GM08714 (cell line): ENCODE measurements around the gene UBE2B.
"Not testable (repeated sequence)": the region's sequence is repeated elsewhere in the genome, so short reads cannot be mapped to it uniquely, and the experiment has no call there.

Experiments used
- H3K4me3 ChIP-seq: fragments of 200-500 bp; sonication (Bioruptor generic); 2 replicates; pipeline ENCODE4 v1.5.1; 2014; ENCODE audit warnings: mild to moderate bottlenecking, low read length, inconsistent platforms
- ZNF274 ChIP-seq: IDR thresholded peaks from 2 replicates; pipeline ENCODE4 v1.6.1; 2012; ENCODE audit warnings: mild to moderate bottlenecking, low read depth, low read length

The UBE2B gene

DNA sequence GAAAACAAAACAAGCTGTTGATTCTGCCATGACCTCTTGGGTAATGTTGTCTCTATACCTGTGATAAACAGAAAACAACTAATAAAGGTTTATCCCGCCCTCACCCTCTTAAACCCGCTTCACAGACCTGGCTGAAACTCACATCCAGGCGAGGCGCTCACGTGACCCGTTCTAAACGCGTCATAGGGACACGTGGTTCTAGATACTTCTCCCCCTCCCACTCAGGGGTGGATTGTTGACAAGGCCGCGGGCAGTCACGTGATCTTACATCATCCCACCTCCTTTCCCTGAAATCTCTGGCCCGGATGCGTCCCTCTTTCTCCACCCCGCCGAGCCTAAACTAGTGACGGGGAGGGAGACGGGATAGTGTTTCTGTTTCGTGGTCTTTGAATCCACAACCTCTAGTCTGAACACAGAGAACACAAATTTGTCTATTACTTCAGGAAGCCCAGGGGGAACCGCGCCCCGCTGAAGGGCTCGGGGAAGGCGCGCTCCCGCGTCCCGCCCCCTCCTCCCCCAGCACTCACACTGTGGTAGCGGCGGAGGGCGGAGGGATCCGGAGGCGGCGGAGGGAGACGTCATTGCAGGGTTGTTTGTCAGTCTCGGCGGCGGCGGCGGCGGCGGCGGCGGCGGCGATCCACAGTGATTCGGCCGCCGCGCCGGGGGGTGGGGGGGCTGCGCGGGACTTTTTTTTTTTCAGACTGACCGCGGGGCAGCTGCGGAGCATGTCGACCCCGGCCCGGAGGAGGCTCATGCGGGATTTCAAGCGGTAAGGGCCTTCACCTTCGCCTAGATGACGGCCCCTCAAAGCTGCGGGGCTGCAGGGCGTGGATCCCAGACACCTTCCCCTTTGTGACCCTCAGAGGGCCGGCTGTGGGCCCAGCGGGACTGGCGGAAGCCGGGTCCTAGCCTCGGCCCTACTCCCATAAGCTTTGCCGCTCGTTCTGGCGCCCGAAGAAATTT, at the start of gene UBE2B:
UBE2B (plus strand) TSS at position 699 of the 963 bp plus-strand sequence; CDS start at position 726, 27 bp downstream.
- peak within 1 kb of the TSS; percentile 92 for H3K4me3 ChIP-seq
- TF ChIP-seq ZNF274: no peak

DNA sequence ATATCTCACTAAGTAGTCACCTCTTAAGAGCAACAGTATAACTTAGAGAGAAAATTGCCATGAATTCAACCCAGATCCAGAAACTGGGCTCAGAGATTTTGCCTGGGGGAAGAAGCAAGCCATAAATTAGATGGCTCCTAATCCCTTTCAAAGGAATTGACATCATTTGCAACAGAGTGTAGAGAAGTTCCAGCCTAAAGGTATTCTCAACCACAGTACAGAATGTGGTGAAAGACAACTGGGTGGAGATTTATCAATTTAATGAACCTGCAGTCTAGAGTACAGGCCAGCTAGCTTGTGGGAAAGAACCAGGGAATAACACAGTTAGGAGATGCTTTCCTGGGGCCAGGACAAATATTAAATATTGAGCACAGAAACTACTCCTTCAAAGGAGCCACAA, 44.0 kb upstream of the UBE2B start:
- H3K4me3 ChIP-seq: no peak overlapping the region
- TF ChIP-seq ZNF274: no peak

GRCh38 chr5:134328619-134329018, 42.8 kb upstream of the UBE2B start:
- no peak for TF ChIP-seq ZNF274
- H3K4me3 ChIP-seq: no peak overlapping the region

DNA sequence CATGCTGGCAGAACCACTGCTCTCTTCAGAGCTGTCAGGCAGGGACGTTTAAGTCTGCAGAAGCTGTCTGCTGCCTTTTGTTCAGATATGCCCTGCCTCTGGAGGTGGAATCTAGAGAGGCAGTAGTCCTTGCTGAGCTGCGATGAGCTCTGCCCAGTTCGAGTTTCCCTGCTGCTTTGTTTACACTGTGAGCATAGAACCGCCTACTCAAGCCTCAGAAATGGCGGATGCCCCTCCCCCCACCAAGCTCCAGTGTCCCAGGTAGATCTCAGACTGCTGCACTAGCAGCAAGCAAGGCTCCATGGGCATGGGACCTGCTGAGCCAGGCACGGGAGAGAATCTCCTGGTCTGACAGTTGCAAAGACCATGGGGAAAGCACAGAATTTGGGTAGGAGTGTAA, 34.5 kb upstream of the UBE2B start:
- not testable (repeated sequence) for H3K4me3 ChIP-seq

DNA sequence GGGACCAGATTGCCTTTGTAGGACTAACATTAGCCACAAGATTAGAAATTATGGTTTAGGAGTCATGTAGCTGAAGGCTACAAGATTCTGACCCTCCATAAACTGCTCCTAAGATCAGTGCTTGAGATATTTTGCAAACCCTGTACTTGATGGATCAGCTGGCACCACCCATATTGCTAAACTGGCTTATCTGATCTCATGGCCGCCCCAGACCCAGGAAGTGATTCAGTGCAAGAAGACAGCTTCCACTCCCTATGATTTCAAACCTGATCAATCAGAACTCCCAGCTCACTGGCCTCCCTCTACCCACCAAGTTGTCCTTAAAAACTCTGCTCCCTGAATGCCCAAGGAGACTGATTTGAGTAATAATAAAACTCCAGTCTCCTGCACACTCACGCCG, 27.9 kb upstream of the UBE2B start:
- not testable (repeated sequence) for H3K4me3 ChIP-seq

GRCh38 chr5:134345476-134345875, 25.9 kb upstream of the UBE2B start:
- H3K4me3 ChIP-seq: not testable (repeated sequence)

GRCh38 chr5:134345996-134346395, 25.4 kb upstream of the UBE2B start:
- H3K4me3 ChIP-seq: no peak overlapping the region
- TF ChIP-seq ZNF274: no peak

- TF ChIP-seq ZNF274: no peak
- H3K4me3 ChIP-seq: no peak overlapping the region
These were observed 21.9 kb upstream of the UBE2B start for GRCh38 chr5:134349463-134349862.

DNA sequence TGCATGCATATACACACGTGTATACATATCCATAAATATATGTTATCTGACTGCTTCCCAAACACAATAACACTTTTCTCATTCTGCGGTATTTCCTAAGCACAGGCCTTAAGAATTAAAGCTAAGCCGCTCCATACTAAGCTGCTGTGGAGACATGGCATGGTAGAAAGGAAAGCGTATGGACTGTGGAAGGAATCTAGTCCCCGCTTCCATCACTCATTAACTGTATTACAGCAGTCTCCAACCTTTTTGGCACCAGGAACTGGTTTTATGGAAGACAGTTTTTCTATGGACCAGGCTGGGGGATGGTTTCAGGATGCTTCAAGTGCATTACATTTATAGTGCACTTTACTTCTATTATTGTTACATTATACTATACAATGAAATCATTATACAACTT, 15.7 kb upstream of the UBE2B start:
- no peak overlapping the region for H3K4me3 ChIP-seq
- no peak for TF ChIP-seq ZNF274

- no peak for TF ChIP-seq ZNF274
- H3K4me3 ChIP-seq: no peak overlapping the region
These were observed 5.8 kb upstream of the UBE2B start for GRCh38 chr5:134365604-134366003.

GRCh38 chr5:134370311-134370870, 978 bp upstream of the UBE2B start:
- H3K4me3 ChIP-seq: peak overlapping the region; percentile 79
- no peak for TF ChIP-seq ZNF274

DNA sequence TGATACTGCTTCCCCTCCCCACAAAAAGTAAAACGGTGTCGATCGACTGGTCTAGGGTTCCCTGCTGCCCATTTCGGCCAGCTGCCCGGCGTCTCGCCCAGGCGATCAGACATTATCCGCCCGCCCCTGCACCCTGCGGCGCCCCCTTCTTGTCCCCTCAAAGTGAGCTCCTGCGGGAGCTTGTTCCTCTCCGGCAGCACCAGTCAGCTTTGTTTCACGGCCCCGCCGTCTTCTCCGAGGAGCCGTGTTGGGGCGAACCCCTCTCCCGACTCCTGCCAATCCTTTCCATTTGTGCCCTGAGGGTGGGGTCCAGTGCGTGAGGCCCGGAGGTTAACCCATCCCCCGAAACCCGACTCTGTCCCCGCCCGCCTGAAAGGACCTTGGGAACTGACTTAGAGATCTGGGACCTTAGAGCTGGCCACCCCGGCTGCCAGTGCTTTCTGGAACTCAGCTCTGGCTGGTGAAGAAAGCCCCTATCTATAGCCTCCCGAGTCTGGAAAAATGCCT, 518 bp downstream of the UBE2B start:
- TF ChIP-seq ZNF274: no peak
- H3K4me3 ChIP-seq: peak overlapping the region; percentile 92

DNA sequence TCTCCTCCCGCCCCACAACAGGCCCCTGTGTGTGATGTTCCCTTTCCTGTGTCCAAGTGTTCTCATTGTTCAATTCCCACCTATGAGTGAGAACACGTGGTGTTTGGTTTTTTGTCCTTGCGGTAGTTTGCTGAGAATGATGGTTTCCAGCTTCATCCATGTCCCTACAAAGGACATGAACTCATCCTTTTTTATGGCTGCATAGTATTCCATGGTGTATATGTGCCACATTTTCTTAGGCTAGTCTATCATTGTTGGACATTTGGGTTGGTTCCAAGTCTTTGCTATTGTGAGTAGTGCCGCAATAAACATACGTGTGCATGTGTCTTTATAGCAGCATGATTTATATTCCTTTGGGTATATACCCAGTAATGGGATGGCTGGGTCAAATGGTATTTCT, 2.3 kb downstream of the UBE2B start:
- not testable (repeated sequence) for H3K4me3 ChIP-seq

DNA sequence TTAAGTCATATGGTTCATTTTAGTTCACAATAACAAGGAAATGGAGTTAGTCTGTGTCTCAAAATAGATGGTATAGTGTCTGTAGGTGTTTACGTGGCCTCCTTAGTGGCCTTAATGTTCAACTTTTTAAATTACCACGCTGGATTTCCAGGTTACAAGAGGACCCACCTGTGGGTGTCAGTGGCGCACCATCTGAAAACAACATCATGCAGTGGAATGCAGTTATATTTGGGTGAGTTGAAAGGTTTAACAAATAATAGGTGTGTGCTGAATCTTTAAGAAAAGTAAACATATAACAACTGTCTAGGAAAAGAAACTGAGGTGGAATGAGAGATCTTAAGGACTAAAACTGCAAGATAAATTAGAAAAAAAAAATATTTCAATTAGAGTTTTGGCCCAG, 2.9 kb downstream of the UBE2B start:
- no peak overlapping the region for H3K4me3 ChIP-seq
- TF ChIP-seq ZNF274: no peak

DNA sequence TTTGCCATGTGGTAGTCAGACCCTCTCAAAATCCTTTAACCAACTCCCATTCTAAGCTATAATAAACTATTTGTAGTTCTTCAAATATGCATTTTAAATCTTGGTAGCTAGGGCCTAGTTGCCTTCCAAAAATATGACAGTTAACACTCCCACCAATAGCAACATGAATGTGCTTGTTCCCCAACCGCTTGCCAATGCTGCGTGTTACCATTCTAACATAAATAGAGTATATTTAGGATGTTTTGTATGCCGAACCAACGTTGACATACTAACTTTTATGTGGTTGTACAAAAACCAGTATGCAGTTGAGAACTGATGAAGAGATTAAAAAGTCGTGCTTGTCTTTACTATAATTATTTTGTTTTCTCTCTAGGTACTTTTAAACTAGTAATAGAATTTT, 9.0 kb downstream of the UBE2B start:
- no peak for TF ChIP-seq ZNF274
- no peak overlapping the region for H3K4me3 ChIP-seq

GRCh38 chr5:134382204-134382603, 10.8 kb downstream of the UBE2B start:
- H3K4me3 ChIP-seq: not testable (repeated sequence)
